KOPT-K1 (cell line): ENCODE results near the gene TRPM1.

Experiments used
- H3K27ac ChIP-seq: fragments of 200-600 bp; sonication (generic); 2 replicates; pipeline ENCODE4 v1.5.1; 2016; ENCODE audit warnings: antibody characterized with exemption, mild to moderate bottlenecking, low read depth, low read length; ENCODE audit not compliant: poor library complexity, severe bottlenecking
- H3K36me3 ChIP-seq: fragments of 200-600 bp; sonication (generic); 2 replicates; pipeline ENCODE4 v1.5.1; 2017; ENCODE audit warnings: antibody characterized with exemption, mild to moderate bottlenecking, low read length, moderate library complexity; ENCODE audit not compliant: insufficient read depth
- H3K9me3 ChIP-seq: fragments of 200-600 bp; sonication (generic); 2 replicates; pipeline ENCODE4 v1.5.1; 2017; ENCODE audit warnings: antibody characterized with exemption, low read length, mild to moderate bottlenecking; ENCODE audit not compliant: insufficient read depth, poor library complexity, severe bottlenecking

TRPM1 gene

DNA sequence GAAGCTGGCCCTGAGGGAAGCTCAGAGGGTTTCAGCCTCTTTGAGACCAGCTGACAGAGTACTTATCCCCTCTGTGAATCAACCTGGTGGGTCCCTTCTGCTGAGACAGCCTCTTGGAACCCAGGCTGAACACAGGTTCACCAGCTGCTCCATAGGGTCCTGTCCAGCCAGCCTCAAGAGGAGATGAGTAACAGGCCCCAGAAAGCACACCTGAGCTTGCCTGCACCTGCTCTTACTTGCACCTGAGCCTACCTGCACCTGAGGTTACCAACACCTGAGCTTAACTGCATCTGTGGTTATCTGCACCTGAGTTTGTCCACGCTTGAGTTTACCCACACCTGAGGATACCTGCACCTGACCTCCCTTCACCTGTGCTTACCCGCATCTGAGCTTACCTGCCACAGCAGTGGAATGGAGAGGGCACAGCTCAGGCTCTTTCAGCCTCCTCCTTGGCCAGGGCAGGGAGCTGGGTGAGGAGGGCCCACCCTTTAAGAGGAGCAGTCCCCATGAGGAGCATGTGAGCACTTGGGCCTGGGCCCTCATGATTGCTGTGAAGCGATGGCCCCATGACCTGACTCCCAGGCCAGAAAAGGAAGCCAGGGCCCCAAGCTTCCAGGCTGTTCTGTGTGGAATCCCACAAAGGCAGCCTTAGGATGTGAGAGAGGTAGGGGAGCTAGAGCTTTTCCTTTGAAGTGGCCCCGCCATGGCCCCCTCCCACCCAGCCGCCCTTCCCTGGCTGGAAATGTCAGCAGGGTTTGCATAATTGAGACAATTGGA, at the start of gene TRPM1:
Gene TRPM1 (minus strand): TSS at position 464 of the 777 bp plus-strand sequence. CDS start 20,370 bp downstream, outside the sequence.
- Histone ChIP-seq H3K27ac (no peak within 1 kb of the TSS), H3K9me3 (no peaks in the 10 kb centered on the region), H3K36me3 (no peaks in the 10 kb centered on the region)

DNA sequence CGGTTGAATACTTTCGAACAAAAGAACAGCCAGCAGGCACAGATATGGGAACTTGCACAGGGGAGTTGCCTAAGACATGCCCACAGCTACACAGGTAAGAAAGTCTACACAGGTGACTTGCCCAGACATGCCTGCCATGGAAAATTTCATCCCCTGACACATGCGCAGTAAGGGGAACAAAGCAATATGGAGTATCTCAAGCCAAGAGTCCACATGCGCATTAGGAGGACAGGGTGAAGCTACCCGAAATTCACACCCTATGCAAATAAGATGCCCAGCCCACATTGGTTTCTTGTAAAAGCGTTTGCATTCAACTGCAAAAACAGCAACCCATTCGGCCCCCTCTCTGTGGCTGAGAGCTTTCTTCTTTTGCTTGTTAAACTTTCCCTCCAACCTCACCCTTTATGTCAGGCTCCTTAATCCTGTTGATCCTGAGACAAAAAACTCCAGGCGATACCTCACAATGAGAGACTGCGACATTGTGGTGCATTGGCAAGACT, 49.3 kb upstream of the TRPM1 start:
- Histone ChIP-seq H3K9me3 (no peaks in the 10 kb centered on the region), H3K36me3 (no peaks in the 10 kb centered on the region), H3K27ac (no peak overlapping the region)

- no peaks in the 10 kb centered on the region for H3K36me3 ChIP-seq
- no peak overlapping the region for H3K27ac ChIP-seq
These were observed 48.5 kb upstream of the TRPM1 start for GRCh38 chr15:31149987-31150386.

DNA sequence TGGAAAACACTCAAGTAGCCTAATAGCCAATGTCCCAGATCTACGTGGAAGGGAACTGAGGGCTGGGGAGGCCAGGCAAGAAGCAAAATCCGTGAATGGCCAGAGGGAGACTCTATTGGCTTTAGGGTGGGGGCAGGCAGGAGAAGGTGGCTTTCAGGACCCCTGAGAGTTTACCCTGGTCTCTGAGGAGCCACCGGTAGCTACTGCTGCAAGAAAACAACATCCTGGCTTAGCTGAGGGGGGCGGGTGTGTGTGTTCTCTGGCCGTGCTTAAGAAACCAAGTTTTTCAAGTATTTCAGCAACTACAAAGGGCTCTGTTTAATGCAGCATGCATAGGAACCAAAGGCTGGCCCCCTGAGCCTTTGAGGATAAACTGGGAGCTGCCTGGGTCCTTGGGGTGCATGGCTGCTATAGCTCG, 47.6 kb upstream of the TRPM1 start:
- H3K9me3 ChIP-seq, result no peaks in the 10 kb centered on the region
- peak overlapping the region; percentile 21 for H3K27ac ChIP-seq
- no peaks in the 10 kb centered on the region for H3K36me3 ChIP-seq

More at GRCh38 chr15:31149987-31150386, 48.5 kb upstream of the TRPM1 start:
- no peaks in the 10 kb centered on the region for H3K9me3 ChIP-seq

DNA sequence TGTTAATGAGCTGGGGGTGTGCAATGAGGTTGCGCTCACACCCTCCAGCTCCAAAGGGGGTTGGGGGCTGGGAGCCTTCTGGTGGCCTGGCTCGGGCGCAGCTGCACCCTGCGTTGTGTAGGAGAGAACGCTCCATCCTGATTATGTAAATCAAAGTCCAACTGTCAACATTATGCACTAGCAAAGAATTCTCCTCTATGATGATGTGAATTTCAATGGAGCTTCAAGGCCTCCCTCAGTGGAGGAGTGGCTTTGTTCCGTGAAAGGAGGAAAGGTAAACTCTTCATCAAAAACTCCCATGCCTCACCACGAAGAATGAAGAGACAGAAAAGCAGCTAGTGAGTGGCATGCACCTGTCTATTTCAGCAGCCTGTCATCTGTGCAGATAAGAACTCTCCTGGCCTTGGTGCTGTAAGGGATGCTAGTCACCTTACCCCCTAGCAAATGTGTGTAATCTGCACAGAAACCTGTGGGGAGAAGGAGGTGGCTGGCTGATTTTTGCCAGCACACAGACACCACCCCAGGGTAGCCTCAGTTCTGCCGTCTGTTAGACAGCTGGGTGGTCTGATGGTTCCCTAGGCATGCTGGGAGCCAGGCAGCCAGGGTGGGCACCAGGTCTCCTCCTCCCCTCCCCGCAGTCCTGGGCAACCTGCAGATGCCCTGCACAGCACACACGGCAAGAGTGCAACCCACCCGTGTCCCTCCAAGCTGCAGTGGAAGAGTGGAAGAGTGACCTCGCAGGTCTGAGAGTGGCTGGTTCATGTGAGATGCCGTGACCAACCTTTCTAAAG, 47.0 kb upstream of the TRPM1 start:
- Histone ChIP-seq H3K9me3 (no peaks in the 10 kb centered on the region), H3K36me3 (no peaks in the 10 kb centered on the region), H3K27ac (peak overlapping the region; percentile 21)

DNA sequence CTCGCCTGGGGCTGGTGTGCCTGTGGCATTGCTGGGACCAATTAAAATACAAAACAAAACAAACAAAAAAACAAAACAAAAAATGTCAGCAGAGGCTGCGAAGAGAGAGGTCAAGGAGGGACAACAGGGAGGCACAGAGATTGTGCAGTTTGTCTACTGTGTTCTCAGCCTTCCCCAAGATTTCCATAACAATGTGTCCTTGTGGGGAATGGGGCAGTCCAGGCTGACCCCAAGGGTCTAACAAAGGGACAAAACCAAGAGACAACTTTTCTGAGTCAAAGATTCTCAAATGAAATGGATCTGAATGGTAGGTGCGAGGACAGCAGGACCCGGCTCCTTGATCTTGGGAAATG, 46.4 kb upstream of the TRPM1 start:
- Histone ChIP-seq H3K9me3 (no peaks in the 10 kb centered on the region), H3K27ac (no peak overlapping the region)

DNA sequence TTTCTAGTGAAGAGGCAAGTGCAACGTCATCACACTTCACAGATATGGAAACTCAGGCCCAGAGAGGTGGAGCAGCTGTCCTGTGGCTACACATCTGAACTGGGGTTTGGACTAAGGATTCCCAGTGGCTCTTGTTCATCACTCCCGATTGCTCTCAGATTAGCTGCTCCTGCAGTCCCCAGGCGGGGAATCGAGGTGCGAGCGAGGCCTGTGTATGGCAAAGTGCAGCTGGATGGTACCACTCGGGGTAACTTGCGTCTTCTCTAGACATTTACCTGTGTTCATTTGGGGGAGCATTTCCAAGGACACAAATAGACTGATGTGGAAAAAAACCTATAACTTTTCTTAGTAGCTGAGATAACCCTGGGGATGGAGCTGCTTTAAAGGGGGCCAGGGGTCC, 45.9 kb upstream of the TRPM1 start:
- Histone ChIP-seq H3K9me3 (no peaks in the 10 kb centered on the region), H3K27ac (no peak overlapping the region), H3K36me3 (no peaks in the 10 kb centered on the region)

More for the DNA sequence above, 46.4 kb upstream of the TRPM1 start:
- H3K36me3 ChIP-seq, result no peaks in the 10 kb centered on the region

DNA sequence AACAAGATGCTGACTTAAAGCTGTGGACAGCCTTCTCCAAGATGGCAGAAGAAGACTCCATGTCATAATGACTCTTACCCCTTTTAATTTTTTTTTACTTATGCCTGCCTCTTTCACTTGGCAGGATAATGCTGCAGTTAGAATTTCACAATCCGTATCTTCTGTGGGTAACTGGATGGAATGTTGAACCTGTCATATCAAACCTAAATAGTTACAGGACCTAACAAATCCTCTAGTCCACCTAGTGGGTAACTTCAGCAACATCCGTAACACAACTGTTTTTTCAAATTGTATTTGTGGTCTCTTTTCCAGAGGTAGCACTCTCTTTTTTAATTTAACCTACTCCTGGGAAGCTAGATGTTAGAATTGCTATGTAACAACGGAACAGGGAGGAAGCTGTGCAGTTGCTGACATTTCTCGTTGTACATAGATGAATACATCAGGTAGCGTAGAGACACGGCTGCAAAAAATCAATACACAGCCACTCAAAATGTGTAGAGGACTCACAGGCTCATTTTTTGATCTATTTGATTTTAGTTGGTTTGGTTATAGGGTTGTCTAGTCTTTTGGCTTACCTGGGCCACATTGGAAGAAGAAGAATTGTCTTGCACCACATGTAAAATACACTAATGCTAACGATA, 43.9 kb upstream of the TRPM1 start:
- Histone ChIP-seq H3K27ac (no peak overlapping the region), H3K36me3 (no peaks in the 10 kb centered on the region), H3K9me3 (no peaks in the 10 kb centered on the region)

GRCh38 chr15:31141792-31142191, 40.3 kb upstream of the TRPM1 start:
- Histone ChIP-seq H3K36me3 (no peaks in the 10 kb centered on the region), H3K9me3 (no peaks in the 10 kb centered on the region), H3K27ac (no peak overlapping the region)

- no peaks in the 10 kb centered on the region for H3K36me3 ChIP-seq
- H3K27ac ChIP-seq, result no peak overlapping the region
- H3K9me3 ChIP-seq, result no peaks in the 10 kb centered on the region
These were observed 35.2 kb upstream of the TRPM1 start for GRCh38 chr15:31136607-31137328.

GRCh38 chr15:31136016-31136415, 34.5 kb upstream of the TRPM1 start:
- Histone ChIP-seq H3K27ac (no peak overlapping the region), H3K36me3 (no peaks in the 10 kb centered on the region), H3K9me3 (no peaks in the 10 kb centered on the region)

GRCh38 chr15:31135523-31135922, 34.0 kb upstream of the TRPM1 start:
- H3K36me3 ChIP-seq, result no peaks in the 10 kb centered on the region
- no peaks in the 10 kb centered on the region for H3K9me3 ChIP-seq
- H3K27ac ChIP-seq, result no peak overlapping the region

DNA sequence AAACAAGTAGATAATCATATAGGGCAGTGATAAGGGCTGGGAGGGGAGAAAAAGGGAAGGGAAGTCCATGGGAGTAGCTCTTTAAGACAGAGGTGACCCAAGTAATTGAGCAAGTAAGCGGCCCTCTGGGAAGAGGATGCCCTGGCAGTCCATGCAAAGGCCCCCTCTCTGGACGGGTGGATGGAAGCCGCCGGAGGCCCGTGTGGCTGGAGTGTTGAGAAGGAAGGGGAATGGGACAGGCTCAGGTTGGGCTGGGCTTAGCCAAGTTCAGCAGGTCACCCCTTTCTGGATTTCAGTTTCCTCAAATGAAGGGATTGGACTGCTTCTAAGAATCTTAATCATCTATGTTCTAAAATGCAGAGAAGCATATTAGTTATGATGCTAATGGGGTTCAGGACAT, 32.4 kb upstream of the TRPM1 start:
- no peaks in the 10 kb centered on the region for H3K9me3 ChIP-seq
- H3K36me3 ChIP-seq, result no peaks in the 10 kb centered on the region
- no peak overlapping the region for H3K27ac ChIP-seq

DNA sequence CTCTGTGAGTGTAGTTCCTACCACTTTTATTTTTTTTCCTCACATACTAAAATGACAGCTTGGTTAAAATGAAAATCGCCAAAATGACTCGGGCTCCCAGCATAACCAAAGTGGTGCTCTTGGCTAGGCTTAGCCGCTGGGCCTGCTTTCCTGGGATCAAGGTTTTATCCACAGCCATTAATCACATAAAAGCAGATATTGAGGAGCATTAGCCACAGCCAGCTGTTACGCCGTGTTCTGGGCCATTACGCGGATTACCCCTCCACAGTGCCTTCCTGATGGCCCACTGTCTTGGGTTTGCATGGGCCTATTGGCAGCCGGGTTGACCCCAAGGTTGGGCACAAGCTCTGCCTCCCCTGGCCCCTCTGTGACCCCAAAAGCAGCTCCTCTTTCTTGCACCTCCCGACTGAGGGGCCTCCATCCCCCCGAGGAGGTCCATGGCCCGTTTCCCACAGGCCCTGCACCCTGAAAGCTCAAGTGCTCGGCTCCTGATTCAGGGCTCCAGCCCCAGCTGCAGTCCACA, 30.4 kb upstream of the TRPM1 start:
- Histone ChIP-seq H3K9me3 (no peaks in the 10 kb centered on the region), H3K27ac (no peak overlapping the region), H3K36me3 (no peaks in the 10 kb centered on the region)
